Activated CD4-positive, alpha-beta T cell treated with anti-CD3 and anti-CD28 coated beads, Interleukin-2, amount 50 U/mL, for 4 hours (primary cell): ENCODE results near the gene ADAM29.
"Not testable (repeated sequence)": the region's sequence is repeated elsewhere in the genome, so short reads cannot be mapped to it uniquely, and the experiment has no call there.

Source experiments
- DNase-seq, 2 experiments: peaks; one replicate each; pipeline ENCODE4 v3.0.0-alpha.2; 2020

The ADAM29 gene

DNA sequence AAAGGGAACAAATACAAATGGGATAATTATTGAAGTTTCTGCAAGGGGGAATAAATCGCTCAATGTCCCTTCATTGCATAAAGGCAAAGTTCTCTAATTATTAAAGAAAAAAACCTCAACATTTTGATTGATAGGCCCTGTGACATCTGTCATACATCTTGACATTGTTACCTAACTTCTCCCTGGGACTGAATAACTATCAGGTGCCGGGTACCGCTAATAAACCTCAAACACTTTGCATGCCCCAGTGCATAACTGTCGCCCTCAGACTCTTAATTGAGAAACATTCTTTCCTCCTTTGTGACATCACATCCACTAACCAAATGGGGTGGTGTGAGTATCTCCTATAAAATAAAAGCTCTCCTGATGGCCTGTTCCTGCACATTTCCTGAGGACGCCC, at the start of gene ADAM29:
Gene ADAM29 (plus strand): TSS at position 301 of the 400 bp plus-strand sequence. CDS start 57,168 bp downstream, outside the sequence.
- DNase-seq = no peak

GRCh38 chr4:174869339-174869738, 48.8 kb upstream of the ADAM29 start:
- DNase-seq = no peak

GRCh38 chr4:174870311-174870710, 47.8 kb upstream of the ADAM29 start:
- DNase-seq = no peak

DNA sequence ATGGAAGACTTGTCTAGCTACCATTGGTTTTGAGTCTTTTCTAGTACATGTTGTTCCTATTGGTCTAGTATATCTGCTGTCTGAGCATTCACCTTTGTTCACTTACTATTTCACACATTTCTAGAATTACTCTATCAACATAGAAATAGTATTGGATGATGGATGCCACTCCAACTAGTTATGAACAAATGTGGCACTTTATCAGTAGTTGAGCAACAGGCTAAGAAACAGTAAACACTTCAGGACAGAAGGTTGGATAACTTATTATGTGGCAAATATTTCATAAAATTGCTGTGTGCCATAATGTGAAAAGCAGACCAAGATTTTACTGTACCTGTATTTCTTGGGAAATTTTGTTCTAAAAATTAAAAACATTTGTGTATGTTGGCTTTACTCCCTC, 46.8 kb upstream of the ADAM29 start:
- DNase-seq = no peak

DNA sequence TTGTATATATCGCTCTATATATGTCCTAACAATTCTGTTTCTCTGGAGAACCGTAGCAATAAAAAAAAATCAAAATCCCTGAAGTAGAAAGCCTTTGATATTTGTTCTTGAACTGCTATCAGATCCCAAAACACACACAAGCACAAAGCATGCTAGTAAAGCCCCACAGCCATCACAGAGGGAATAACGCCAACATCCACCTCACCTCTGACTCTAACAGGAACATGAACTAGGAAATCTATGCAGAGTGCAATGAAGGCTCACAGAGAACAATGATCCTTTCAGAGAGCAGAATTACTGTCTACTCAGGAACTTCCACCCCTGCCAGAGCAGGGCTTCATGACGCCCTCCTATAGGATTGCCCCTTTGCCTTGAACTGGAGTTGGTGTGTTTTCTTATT, 45.0 kb upstream of the ADAM29 start:
- DNase-seq = not testable (repeated sequence)

GRCh38 chr4:174873931-174874330, 44.2 kb upstream of the ADAM29 start:
- DNase-seq = no peak

- no peak for DNase-seq
Observed at GRCh38 chr4:174874898-174875297, 43.3 kb upstream of the ADAM29 start.

DNA sequence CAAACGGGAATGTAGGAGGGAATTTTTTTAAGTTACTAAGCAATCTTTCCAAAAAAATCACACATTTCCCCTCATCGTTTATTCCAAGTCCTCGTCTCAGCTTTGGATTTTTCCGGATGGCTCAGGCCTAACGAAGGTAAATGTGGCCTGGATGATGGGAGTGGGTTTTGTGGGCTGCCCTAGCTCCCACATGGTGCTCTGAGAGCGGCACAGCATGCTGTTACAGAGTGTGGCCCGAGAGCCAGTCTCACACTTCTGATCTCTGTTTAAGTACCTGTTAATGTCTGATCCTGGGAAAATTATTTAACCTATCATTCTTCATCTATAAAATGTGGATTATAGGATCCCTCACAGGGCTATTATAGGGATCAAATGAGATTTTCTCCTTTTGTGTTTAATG, 38.2 kb upstream of the ADAM29 start:
- no peak for DNase-seq

DNA sequence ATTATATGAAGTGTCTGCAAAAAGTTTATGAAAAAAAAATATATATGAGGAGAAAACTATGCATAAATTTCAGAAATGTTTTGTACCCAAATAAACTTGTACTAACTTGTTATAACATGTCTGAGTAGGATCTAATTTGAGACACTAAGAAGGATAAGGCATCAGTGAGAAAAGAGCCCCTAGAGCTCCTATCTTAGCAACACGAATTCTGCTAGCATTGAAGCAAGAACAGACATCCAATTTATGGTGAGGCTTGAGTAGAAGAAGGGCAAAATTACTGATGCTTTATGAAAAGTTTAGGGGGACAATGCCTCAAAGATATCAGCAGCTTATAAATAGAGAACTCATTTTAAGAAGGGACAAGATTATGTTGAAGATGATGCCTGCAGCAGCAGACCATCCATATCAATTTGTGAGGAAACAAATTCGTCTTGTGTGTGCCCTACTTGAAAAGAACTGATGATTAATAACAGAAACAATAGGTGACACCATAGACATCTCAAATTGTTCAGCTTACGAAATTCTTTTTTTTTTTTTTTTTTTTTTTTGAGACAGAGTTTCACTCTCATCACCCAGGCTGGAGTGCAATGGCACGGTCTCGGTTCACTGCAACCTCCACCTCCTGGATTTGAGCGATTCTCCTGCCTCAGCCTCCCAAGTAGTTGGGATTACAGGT, 35.7 kb upstream of the ADAM29 start:
- no peak for DNase-seq

- DNase-seq = no peak
Observed at GRCh38 chr4:174907508-174907907, 10.7 kb upstream of the ADAM29 start.

DNA sequence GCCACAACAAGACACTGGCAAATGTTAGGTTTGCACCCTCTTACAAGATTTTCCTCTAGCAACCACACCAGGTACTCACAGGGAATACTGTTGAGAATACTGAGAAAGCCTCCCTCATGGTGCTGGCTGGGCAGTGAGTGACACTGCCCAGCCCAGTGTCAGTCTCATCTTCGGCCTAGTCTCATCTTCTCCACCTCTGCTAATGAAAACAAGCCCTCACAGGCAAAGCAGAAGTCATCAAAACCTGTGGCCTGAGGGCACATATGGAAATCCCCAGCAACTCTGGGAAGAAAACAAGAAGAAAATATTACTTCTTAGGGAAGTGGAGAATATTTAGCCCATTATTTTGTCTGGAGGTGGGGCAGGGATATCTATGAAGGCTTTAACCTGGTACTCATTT, 7.9 kb upstream of the ADAM29 start:
- no peak for DNase-seq

DNA sequence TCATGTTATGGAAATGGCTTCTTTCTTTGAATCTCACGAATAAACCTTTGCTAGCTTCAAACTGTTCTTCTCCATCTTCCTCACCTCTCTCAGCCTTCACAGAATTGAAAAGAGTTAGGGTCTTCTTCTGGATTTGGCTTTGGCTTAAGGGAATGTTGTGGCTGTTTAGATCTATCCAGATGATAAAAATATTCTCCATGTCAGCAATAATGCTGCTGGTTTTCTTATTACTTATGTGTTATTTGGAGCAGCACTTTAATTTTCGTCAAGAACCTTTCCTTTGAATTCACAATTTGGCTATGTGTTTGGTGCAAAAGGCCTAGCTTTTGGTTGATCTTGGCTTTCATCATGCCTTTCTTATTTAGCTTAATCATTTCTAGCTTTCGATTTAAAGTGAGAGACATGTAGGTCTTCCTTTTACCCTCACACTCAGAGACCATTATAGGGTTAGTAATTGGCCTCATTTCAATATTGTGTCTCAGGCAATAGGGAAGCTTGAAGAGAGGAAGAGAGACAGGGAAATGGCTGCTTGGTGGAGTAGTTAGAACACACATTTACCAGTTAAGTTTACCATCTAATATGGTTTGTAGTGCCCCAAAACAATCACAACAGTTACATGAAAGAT, 5.1 kb upstream of the ADAM29 start:
- no peak for DNase-seq

DNA sequence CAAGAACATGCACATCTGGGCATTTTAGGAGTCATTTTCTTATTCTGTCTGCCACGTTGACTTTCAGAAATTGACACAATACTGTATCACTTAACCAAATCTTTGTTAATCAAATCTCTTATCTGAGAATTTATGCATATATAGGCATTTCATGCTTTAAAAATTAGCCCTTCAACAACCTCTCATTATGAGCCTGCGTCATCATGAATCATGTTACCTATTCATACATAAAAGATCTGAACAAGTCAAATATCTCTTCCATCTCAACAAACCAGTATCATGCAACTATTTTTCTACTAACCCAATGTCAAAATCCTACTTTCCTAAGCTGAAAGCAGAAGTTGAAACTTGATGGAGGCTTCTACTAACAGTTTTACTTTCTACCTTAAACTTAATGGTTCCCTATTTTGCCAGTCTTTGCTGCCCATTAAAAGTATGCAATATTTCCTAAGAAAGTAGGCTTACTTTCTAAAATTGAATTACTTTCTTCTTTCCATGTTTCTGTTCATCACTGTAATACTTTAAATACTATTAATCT, 1.8 kb downstream of the ADAM29 start:
- DNase-seq = no peak

GRCh38 chr4:174926958-174927357, 8.8 kb downstream of the ADAM29 start:
- no peak for DNase-seq

GRCh38 chr4:174928174-174928573, 10.0 kb downstream of the ADAM29 start:
- no peak for DNase-seq

GRCh38 chr4:174928575-174929253, 10.6 kb downstream of the ADAM29 start:
- DNase-seq = no peak

DNA sequence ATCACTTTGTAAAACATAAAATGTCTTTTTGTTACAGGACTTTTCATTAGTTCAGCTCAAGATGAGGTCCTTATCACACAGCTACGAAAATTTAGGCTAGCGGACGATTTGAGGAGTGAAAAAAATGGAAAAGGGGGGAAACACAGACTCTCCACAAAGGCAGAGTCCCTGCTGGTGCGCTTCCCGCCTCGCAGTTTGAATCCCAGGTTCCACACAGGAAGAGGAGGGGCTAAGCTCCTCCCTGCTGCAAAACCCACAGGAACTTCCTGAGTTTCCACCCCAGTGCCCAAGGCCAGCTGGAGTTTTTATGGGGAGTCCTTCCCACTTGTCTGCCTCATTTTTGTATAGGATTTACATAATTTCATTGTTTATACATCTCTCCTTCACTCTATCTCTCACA, 11.2 kb downstream of the ADAM29 start:
- no peak for DNase-seq

GRCh38 chr4:174930895-174931294, 12.7 kb downstream of the ADAM29 start:
- no peak for DNase-seq

DNA sequence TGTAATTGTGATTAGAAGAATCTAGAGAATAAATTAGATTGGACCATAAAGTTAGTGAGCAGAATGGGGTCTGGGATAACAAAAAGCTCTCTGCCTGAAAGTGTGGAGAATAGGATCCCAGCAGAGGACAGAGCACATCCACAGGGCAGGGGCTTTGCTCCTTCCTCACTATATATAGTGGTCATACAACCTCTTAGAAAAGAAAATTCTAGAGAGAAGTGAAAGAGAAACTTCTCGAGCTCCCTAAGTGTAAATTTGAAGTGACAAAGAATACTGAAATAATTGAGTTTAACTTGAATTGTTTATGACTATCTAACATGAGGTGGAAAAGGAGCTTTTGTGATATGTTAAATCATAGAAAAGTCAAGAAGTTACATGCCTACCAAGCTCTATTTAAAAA, 14.9 kb downstream of the ADAM29 start:
- no peak for DNase-seq

- DNase-seq = no peak
Observed at GRCh38 chr4:174934360-174934759, 16.2 kb downstream of the ADAM29 start.

- DNase-seq = no peak
Observed at GRCh38 chr4:174935607-174936006, 17.4 kb downstream of the ADAM29 start.

DNA sequence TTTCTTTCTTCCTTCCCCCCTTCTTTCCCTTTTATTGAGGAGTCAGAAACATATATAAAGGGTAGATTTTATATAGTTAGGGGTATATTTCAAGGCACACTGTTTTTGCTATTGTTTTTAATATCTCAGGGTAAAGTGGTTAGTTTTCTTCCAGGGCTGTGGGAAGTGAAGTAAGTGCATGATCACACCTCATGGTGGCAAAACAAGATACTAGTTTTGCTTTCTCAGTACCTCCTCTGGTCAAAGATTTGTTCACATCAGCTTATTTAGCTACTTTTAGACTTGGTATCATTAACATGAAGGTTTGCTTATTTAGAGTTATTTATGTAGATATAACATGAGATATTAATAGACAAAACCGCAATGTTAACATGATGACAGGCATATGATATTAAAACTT, 21.8 kb downstream of the ADAM29 start:
- no peak for DNase-seq

DNA sequence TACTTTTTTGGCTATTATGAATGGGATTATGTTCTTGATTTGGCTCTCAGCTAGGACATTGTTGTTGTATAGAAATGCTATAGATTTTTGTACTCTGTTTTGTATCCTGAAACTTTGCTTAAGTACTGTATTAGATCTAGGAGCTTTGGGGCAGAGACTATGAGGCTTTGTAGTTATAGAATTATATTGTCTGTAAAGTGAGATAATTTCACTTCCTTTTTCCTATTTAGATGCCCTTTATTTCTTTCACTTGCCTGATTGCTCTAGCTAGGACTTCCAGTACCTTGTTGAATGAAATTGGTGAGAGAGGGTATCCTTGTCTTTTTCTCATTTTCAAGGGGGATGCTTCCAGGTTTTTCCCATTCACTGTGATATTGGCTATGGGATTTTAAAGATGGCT, 28.1 kb downstream of the ADAM29 start:
- DNase-seq = no peak

DNA sequence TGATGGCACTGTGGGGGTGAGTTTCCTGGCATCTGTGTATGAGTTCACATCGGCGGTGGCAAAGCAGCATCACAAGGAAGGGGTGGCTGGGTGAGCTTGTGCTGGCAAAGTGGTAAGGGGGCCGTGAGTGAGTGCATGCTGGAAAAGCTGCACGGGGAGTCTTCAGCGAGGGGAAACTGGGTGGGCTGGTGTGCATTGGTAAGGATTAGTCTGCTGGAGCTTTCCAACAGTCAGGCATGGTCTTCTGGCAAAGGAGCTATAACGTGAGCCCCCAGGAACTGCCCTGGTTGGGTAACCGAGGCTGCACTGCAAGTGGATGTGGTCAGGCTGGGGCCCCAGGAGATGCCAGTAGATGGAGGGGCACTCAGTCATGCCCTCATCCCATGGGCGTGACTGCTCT, 30.7 kb downstream of the ADAM29 start:
- no peak for DNase-seq
